ENCODE results near the gene C19orf67. TPM values are rescaled to one million over a fixed set of nuclear protein-coding genes. Genes with fewer than 3 reads are reported as not detected.

C19orf67 gene
- total RNA-seq, 1 experiment from 2014 or later, result 0.28 TPM

GRCh38 chr19:14105680-14106079, 20.1 kb upstream of the C19orf67 start:
- no peaks in the 10 kb centered on the region for H3K36me3 ChIP-seq (ENCODE audit: control insufficient read depth, insufficient read depth, low read length)
- no TSS peak for BruUV-seq (replicated peaks)
- CTCF ChIA-PET, result no interaction called here

GRCh38 chr19:14103310-14103709, 17.7 kb upstream of the C19orf67 start:
- Histone ChIP-seq H3K9me3 (ENCODE audit: control insufficient read depth, insufficient read depth, low read depth, low read length) (no peaks in the 10 kb centered on the region), H3K36me3 (ENCODE audit: control insufficient read depth, insufficient read depth, low read length) (no peaks in the 10 kb centered on the region), H3K27ac (ENCODE audit: low read length) (no peak overlapping the region), H3K4me3 (ENCODE audit: low read depth in 2 of 2, low read length in 2 of 2) (no peak overlapping the region), H3K4me1 (ENCODE audit: control insufficient read depth, insufficient read depth, low read length) (no peaks in the 10 kb centered on the region), H3K27me3 (ENCODE audit: control insufficient read depth, insufficient read depth, low read length) (no peaks in the 10 kb centered on the region)
- CTCF ChIA-PET, result no interaction called here
- DNase-seq (ENCODE audit: low read depth, low spot score) (no peak), ATAC-seq (no peak)
- BruUV-seq (replicated peaks), result no TSS peak
- TF ChIP-seq REST (IDR thresholded peaks at IDR 0.05; ENCODE audit: insufficient read depth in 1 of 2, low read depth in 2 of 2, low read length in 1 of 2) (no peak), TCF7L2 (IDR thresholded peaks at IDR 0.05; ENCODE audit: low read depth, low read length) (no peak), CTCF (IDR thresholded peaks at IDR 0.05) (no peak), POLR2AphosphoS5 (IDR thresholded peaks at IDR 0.05; ENCODE audit: low read depth, low read length) (no peak), SIN3A (IDR thresholded peaks at IDR 0.05; ENCODE audit: borderline replicate concordance, insufficient read depth, low read depth, low read length) (no peak)
- intact Hi-C loops (cut with micrococcal nuclease; ENCODE audit: unreplicated experiment) (no loop called here), in situ Hi-C loops (cut with HindIII; ENCODE audit: low pct_unique_long_range_greater_than_20kb, low sequenced_read_pairs) (no loop called here)
- POLR2A ChIA-PET, result interaction anchor here (0.8 kb wide), 1 partner anchor 12 kb away, joined by 3 read pairs; no protein-coding TSS in a partner anchor

More at GRCh38 chr19:14105680-14106079, 20.1 kb upstream of the C19orf67 start:
- POLR2A ChIA-PET, result no interaction called here
- Histone ChIP-seq H3K27ac (ENCODE audit: low read length) (no peak overlapping the region), H3K4me1 (ENCODE audit: control insufficient read depth, insufficient read depth, low read length) (no peaks in the 10 kb centered on the region), H3K4me3 (ENCODE audit: low read depth in 2 of 2, low read length in 2 of 2) (no peak overlapping the region), H3K27me3 (ENCODE audit: control insufficient read depth, insufficient read depth, low read length) (no peaks in the 10 kb centered on the region), H3K9me3 (ENCODE audit: control insufficient read depth, insufficient read depth, low read depth, low read length) (no peaks in the 10 kb centered on the region)
- in situ Hi-C loops (cut with HindIII; ENCODE audit: low pct_unique_long_range_greater_than_20kb, low sequenced_read_pairs), result no loop called here
- DNase-seq (ENCODE audit: low read depth, low spot score), result no peak
- no peak for TF ChIP-seq REST (IDR thresholded peaks at IDR 0.05; ENCODE audit: insufficient read depth in 1 of 2, low read depth in 2 of 2, low read length in 1 of 2)
- no peak for TF ChIP-seq POLR2AphosphoS5 (IDR thresholded peaks at IDR 0.05; ENCODE audit: low read depth, low read length)
- TF ChIP-seq TCF7L2 (IDR thresholded peaks at IDR 0.05; ENCODE audit: low read depth, low read length), result no peak
- no peak for TF ChIP-seq SIN3A (IDR thresholded peaks at IDR 0.05; ENCODE audit: borderline replicate concordance, insufficient read depth, low read depth, low read length)
- TF ChIP-seq CTCF (IDR thresholded peaks at IDR 0.05), result no peak
- ATAC-seq, result no peak
- intact Hi-C loops (cut with micrococcal nuclease; ENCODE audit: unreplicated experiment), result no loop called here

Measured in Panc1 (cell line).